Panc1 (cell line): Measurements from ENCODE around the gene SLC27A4. TPM values are rescaled to one million over a fixed set of nuclear protein-coding genes. Genes with fewer than 3 reads are reported as not detected.

ENCODE experiments used
- ATAC-seq: fragments of 200-7000 bp; cut with Tn5 transposase; 2 replicates; pipeline ENCODE4 v1.9.1; 2020; ENCODE audit warnings: mild to moderate bottlenecking, moderate library complexity
- BruUV-seq: library from RNA; stranded (reverse); fragments of 400-500 nt; replicated peaks from 2 replicates; lab custom pipeline; 2021; lab: Mats Ljungman, UMichigan
- CTCF ChIA-PET: fragments of 300-600 bp; sonication (Branson Sonifier 250); formaldehyde crosslinking; loops from one replicate; lab custom pipeline; 2022; ENCODE audit warnings: antibody characterized with exemption; lab: Charles Lee
- POLR2A ChIA-PET: fragments of 300-600 bp; sonication (Branson Sonifier 250); formaldehyde crosslinking; loops from one replicate; lab custom pipeline; 2022; ENCODE audit warnings: antibody characterized with exemption; lab: Charles Lee
- DNase-seq: peaks from one replicate; pipeline ENCODE4 v3.0.0-alpha.2; 2010; ENCODE audit warnings: low read depth, low spot score
- H3K27ac ChIP-seq: 2 replicates; pipeline ENCODE4 v1.5.1; 2011; ENCODE audit warnings: mild to moderate bottlenecking, low read length, inconsistent platforms
- H3K27me3 ChIP-seq: fragments of 200-500 bp; sonication (Bioruptor generic); 2 replicates; pipeline ENCODE4 v1.6.0; 2014; ENCODE audit warnings: low read length, inconsistent platforms; ENCODE audit not compliant: control insufficient read depth, insufficient read depth
- H3K36me3 ChIP-seq: fragments of 200-500 bp; sonication (Bioruptor generic); 2 replicates; pipeline ENCODE4 v1.5.1; 2014; ENCODE audit warnings: inconsistent platforms, mild to moderate bottlenecking, low read length, moderate library complexity; ENCODE audit not compliant: control insufficient read depth, insufficient read depth
- H3K4me1 ChIP-seq: 2 replicates; pipeline ENCODE4 v1.5.1; 2011; ENCODE audit warnings: inconsistent platforms, mild to moderate bottlenecking, low read length, moderate library complexity; ENCODE audit not compliant: control insufficient read depth, insufficient read depth
- H3K4me3 ChIP-seq, 2 experiments: 2 replicates each; pipeline ENCODE4 v1.5.1; 2011 to 2012; ENCODE audit warnings: low read depth in 2 of 2, low read length in 2 of 2, mild to moderate bottlenecking in 2 of 2, inconsistent platforms in 1 of 2, moderate library complexity in 1 of 2
- H3K9me3 ChIP-seq: fragments of 200-500 bp; sonication (Bioruptor generic); 2 replicates; pipeline ENCODE4 v1.5.1; 2014; ENCODE audit warnings: low read depth, mild to moderate bottlenecking, inconsistent platforms, low read length, moderate library complexity; ENCODE audit not compliant: control insufficient read depth, insufficient read depth
- POLR2AphosphoS5 ChIP-seq: IDR thresholded peaks from 2 replicates; pipeline ENCODE4 v1.6.1; 2012; ENCODE audit warnings: mild to moderate bottlenecking, low read depth, low read length, moderate library complexity
- SIN3A ChIP-seq: IDR thresholded peaks from 2 replicates; pipeline ENCODE4 v1.6.1; 2012; ENCODE audit warnings: low read depth, mild to moderate bottlenecking, low read length, moderate library complexity, borderline replicate concordance; ENCODE audit not compliant: insufficient read depth
- TCF7L2 ChIP-seq: IDR thresholded peaks from 2 replicates; pipeline ENCODE4 v1.6.1; 2011; ENCODE audit warnings: mild to moderate bottlenecking, low read depth, low read length, inconsistent platforms
- in situ Hi-C: cut with HindIII; loops from 2 replicates; pipeline ENCODE4 v1.10.0; 2016; ENCODE audit warnings: low sequenced_read_pairs, low pct_unique_long_range_greater_than_20kb
- intact Hi-C: fragments of 100-400 bp; cut with micrococcal nuclease; formaldehyde crosslinking; loops from one replicate; pipeline ENCODE4 v1.10.0; 2022; ENCODE audit not compliant: unreplicated experiment
- microRNA-seq: library from miRNA; unstranded; fragments of <30 nt; microRNA quantifications from one replicate; pipeline ENCODE4 v1.1.0, GENCODE V29; 2020; ENCODE audit not compliant: unreplicated experiment
- total RNA-seq: library from RNA; stranded (reverse); gene quantifications from one replicate; pipeline ENCODE4 v1.2.1, GENCODE V29; 2021; ENCODE audit not compliant: unreplicated experiment
- TF ChIP-seq, protein P1 (sequence below), 2 experiments: IDR thresholded peaks; 2 replicates each; pipeline ENCODE4 v1.6.1; 2011 to 2012; ENCODE audit warnings: low read depth in 2 of 2, control low read depth in 1 of 2, low read length in 1 of 2, mild to moderate bottlenecking in 1 of 2, moderate library complexity in 1 of 2; ENCODE audit not compliant: insufficient read depth in 1 of 2
- TF ChIP-seq, protein P2 (sequence below): fragments of 450-650 bp; IDR thresholded peaks from 2 replicates; pipeline ENCODE4 v1.5.1; 2017; ENCODE audit warnings: mild to moderate bottlenecking

SLC27A4 gene
- total RNA-seq, 1 experiment from 2014 or later, result 20.3 TPM

DNA sequence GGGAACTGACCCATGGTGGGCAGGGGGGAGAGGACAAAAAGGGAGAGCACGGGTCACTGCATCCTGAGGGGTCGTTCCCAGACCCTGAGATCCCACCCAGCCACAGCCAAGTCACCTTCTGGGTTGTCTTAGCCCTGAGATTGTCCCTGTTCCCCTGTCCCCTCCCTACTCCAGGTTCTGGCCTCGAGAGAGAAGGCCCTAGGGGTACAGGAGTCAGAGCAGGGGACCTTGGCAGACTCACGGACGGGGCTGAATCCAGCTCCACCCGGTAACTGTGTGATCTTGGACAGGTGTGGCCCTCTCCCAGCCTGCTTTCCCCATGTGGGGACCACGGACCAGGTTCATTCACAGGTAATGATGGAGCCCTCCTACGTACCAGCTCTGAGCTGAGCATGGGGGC, 69.1 kb downstream of the SLC27A4 start:
- TF ChIP-seq SIN3A (no peak), POLR2AphosphoS5 (no peak), TCF7L2 (no peak)
- TF ChIP-seq, protein P1, sequence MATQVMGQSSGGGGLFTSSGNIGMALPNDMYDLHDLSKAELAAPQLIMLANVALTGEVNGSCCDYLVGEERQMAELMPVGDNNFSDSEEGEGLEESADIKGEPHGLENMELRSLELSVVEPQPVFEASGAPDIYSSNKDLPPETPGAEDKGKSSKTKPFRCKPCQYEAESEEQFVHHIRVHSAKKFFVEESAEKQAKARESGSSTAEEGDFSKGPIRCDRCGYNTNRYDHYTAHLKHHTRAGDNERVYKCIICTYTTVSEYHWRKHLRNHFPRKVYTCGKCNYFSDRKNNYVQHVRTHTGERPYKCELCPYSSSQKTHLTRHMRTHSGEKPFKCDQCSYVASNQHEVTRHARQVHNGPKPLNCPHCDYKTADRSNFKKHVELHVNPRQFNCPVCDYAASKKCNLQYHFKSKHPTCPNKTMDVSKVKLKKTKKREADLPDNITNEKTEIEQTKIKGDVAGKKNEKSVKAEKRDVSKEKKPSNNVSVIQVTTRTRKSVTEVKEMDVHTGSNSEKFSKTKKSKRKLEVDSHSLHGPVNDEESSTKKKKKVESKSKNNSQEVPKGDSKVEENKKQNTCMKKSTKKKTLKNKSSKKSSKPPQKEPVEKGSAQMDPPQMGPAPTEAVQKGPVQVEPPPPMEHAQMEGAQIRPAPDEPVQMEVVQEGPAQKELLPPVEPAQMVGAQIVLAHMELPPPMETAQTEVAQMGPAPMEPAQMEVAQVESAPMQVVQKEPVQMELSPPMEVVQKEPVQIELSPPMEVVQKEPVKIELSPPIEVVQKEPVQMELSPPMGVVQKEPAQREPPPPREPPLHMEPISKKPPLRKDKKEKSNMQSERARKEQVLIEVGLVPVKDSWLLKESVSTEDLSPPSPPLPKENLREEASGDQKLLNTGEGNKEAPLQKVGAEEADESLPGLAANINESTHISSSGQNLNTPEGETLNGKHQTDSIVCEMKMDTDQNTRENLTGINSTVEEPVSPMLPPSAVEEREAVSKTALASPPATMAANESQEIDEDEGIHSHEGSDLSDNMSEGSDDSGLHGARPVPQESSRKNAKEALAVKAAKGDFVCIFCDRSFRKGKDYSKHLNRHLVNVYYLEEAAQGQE (IDR thresholded peaks at IDR 0.05; ENCODE audit: insufficient read depth in 1 of 2, low read depth in 2 of 2, low read length in 1 of 2), result no peak
- 0 out of 2 replicates have a peak, but pooled peaks have one; percentile 5 for ATAC-seq
- H3K4me3 ChIP-seq, result no peak overlapping the region
- no peak for DNase-seq
- no peaks in the 10 kb centered on the region for H3K9me3 ChIP-seq
- H3K36me3 ChIP-seq, result no peaks in the 10 kb centered on the region
- intact Hi-C loops, result no loop called here
- H3K4me1 ChIP-seq, result peaks cover 9% of the 10 kb centered on the region; the same call in 1 of the 2 replicates
- CTCF ChIA-PET, result interaction anchor here (0.6 to 0.9 kb wide), 2 partner anchors 39 to 47 kb away, joined by 3 read pairs; partner anchors contain the start of gene URM1
- no peaks in the 10 kb centered on the region for H3K27me3 ChIP-seq
- H3K27ac ChIP-seq, result no peak overlapping the region
- no TSS peak for BruUV-seq
- POLR2A ChIA-PET, result no interaction called here
- in situ Hi-C loops, result no loop called here

DNA sequence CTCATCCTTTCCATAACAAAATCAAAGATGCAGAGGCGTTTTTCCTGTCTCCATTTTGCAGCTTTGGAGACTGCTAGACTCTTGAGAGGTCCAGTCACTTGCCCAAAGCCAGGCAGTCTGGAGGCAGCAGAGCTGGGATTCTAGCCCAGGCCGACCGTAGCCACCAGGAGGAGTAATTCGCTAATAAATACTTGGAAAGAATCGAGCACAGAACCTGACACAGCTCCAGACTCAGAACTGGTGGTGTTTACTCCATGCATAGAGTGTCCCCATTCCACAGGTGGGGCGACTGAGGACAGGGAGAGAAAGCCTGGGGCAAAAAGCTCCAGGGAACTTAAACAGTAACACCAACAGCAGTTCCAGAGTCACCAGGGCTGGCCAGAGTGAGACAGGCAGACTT, 69.7 kb downstream of the SLC27A4 start:
- Histone ChIP-seq H3K4me3 (no peak overlapping the region), H3K9me3 (no peaks in the 10 kb centered on the region), H3K4me1 (peaks cover 9% of the 10 kb centered on the region; the same call in 1 of the 2 replicates), H3K36me3 (no peaks in the 10 kb centered on the region), H3K27ac (no peak overlapping the region), H3K27me3 (no peaks in the 10 kb centered on the region)
- CTCF ChIA-PET, result interaction anchor here (0.6 to 0.9 kb wide), 6 partner anchors 10 to 157 kb away, joined by 3 to 12 read pairs (median 6); no protein-coding TSS in a partner anchor
- BruUV-seq, result no TSS peak
- in situ Hi-C loops (no loop called here), intact Hi-C loops (loop anchor here (10.0 kb wide), 1 partner anchor 115 kb away; no protein-coding TSS in a partner anchor)
- DNase-seq, result no peak
- POLR2A ChIA-PET, result interaction anchor here (0.6 to 0.7 kb wide), 3 partner anchors 13 to 332 kb away, joined by 3 to 12 read pairs (median 3); partner anchors contain the start of gene URM1
- peak; percentile 81 for ATAC-seq
- TF ChIP-seq POLR2AphosphoS5 (no peak), TCF7L2 (no peak), SIN3A (no peak)
- TF ChIP-seq, protein P1 (IDR thresholded peaks at IDR 0.05; ENCODE audit: insufficient read depth in 1 of 2, low read depth in 2 of 2, low read length in 1 of 2), result no peak
- TF ChIP-seq, protein P2, sequence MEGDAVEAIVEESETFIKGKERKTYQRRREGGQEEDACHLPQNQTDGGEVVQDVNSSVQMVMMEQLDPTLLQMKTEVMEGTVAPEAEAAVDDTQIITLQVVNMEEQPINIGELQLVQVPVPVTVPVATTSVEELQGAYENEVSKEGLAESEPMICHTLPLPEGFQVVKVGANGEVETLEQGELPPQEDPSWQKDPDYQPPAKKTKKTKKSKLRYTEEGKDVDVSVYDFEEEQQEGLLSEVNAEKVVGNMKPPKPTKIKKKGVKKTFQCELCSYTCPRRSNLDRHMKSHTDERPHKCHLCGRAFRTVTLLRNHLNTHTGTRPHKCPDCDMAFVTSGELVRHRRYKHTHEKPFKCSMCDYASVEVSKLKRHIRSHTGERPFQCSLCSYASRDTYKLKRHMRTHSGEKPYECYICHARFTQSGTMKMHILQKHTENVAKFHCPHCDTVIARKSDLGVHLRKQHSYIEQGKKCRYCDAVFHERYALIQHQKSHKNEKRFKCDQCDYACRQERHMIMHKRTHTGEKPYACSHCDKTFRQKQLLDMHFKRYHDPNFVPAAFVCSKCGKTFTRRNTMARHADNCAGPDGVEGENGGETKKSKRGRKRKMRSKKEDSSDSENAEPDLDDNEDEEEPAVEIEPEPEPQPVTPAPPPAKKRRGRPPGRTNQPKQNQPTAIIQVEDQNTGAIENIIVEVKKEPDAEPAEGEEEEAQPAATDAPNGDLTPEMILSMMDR, result peak; percentile 27

Small RNA genes within 50 kb of the gene (microRNA-seq; reads per million reads assigned to microRNA genes)
- gene MIR219B, result not detected

Other genes starting within 250 kb of the SLC27A4 start
- 76.8 TPM for gene PTGES2, start 212.8 kb upstream of the SLC27A4 start, total RNA-seq
- 1.0 TPM for gene LCN2, start 191.1 kb upstream of the SLC27A4 start, total RNA-seq
- 48.5 TPM for gene BBLN, start 180.3 kb upstream of the SLC27A4 start, total RNA-seq
- gene CIZ1, start 149.0 kb upstream of the SLC27A4 start, total RNA-seq, result 111 TPM
- gene DNM1, start 137.1 kb upstream of the SLC27A4 start, total RNA-seq, result 18.7 TPM
- gene GOLGA2, start 64.5 kb upstream of the SLC27A4 start, total RNA-seq, result 69.6 TPM
- gene SWI5, start 64.3 kb upstream of the SLC27A4 start, total RNA-seq, result 28.3 TPM
- 22.5 TPM for gene TRUB2, start 18.1 kb upstream of the SLC27A4 start, total RNA-seq
- gene COQ4, start 17.7 kb upstream of the SLC27A4 start, total RNA-seq, result 19.1 TPM
- gene URM1, start 30.8 kb downstream of the SLC27A4 start, total RNA-seq, result 45.4 TPM
- 11.3 TPM for gene CERCAM, start 80.3 kb downstream of the SLC27A4 start, total RNA-seq
- 36.8 TPM for gene ODF2, start 115.5 kb downstream of the SLC27A4 start, total RNA-seq
- 25.9 TPM for gene GLE1, start 164.2 kb downstream of the SLC27A4 start, total RNA-seq
- gene SPTAN1, start 212.1 kb downstream of the SLC27A4 start, total RNA-seq, result 229 TPM